WTC11 (cell line): ENCODE data around the gene MVD. TPM values are rescaled to one million over a fixed set of nuclear protein-coding genes. Genes with fewer than 3 reads are reported as not detected.

ENCODE experiments used
- ATAC-seq: fragments of 200-7000 bp; cut with Tn5 transposase; 2 replicates; pipeline ENCODE4 v1.10.0; 2021; ENCODE audit warnings: mild to moderate bottlenecking, moderate library complexity
- CTCF ChIA-PET: fragments of 300-600 bp; sonication (Branson Sonifier 250); formaldehyde crosslinking; loops from one replicate; lab custom pipeline; 2021; ENCODE audit warnings: antibody characterized with exemption; lab: Charles Lee
- POLR2A ChIA-PET: fragments of 350-600 bp; sonication (Branson Sonifier 250); formaldehyde crosslinking; loops from one replicate; lab custom pipeline; 2021; ENCODE audit warnings: antibody characterized with exemption; lab: Charles Lee
- DNase-seq: peaks from one replicate; pipeline ENCODE4 v3.0.0; 2021; ENCODE audit warnings: low spot score
- H3K27ac Mint-ChIP-seq: 2 replicates; pipeline ENCODE4 v1.8.0; 2021; ENCODE audit warnings: mixed read lengths
- H3K27me3 Mint-ChIP-seq: 2 replicates; pipeline ENCODE4 v1.8.0; 2021; ENCODE audit warnings: low read depth, mild to moderate bottlenecking, moderate library complexity, mixed read lengths
- H3K36me3 Mint-ChIP-seq: 2 replicates; pipeline ENCODE4 v1.8.0; 2021; ENCODE audit warnings: mixed read lengths
- H3K4me1 Mint-ChIP-seq: 2 replicates; pipeline ENCODE4 v1.8.0; 2022; ENCODE audit warnings: mixed read lengths
- H3K4me3 Mint-ChIP-seq: 2 replicates; pipeline ENCODE4 v1.8.0; 2021; ENCODE audit warnings: mild to moderate bottlenecking, moderate library complexity, mixed read lengths
- H3K9me3 Mint-ChIP-seq: 2 replicates; pipeline ENCODE4 v1.8.0; 2021; ENCODE audit warnings: mixed read lengths
- ELF4 ChIP-seq: sonication (generic); formaldehyde crosslinking; IDR thresholded peaks from 2 replicates; pipeline ENCODE4 v1.8.1; 2022; ENCODE audit warnings: low read depth, mild to moderate bottlenecking, moderate library complexity, missing genetic modification reagents
- GABPB1 ChIP-seq: sonication (generic); formaldehyde crosslinking; IDR thresholded peaks from 2 replicates; pipeline ENCODE4 v1.8.1; 2023; ENCODE audit warnings: mild to moderate bottlenecking, missing genetic modification reagents
- KAT7 ChIP-seq: sonication (generic); formaldehyde crosslinking; IDR thresholded peaks from 2 replicates; pipeline ENCODE4 v1.8.1; 2023; ENCODE audit warnings: missing genetic modification reagents, mild to moderate bottlenecking, borderline replicate concordance
- MXD4 ChIP-seq: fragments of 250-450 bp; sonication (Bioruptor Pico); IDR thresholded peaks from 2 replicates; pipeline ENCODE4 v1.8.0; 2021; ENCODE audit warnings: mild to moderate bottlenecking, moderate library complexity, borderline replicate concordance
- PRRX2 ChIP-seq: fragments of 250-450 bp; sonication (Bioruptor Pico); IDR thresholded peaks from 2 replicates; pipeline ENCODE4 v1.8.0; 2021; ENCODE audit warnings: mild to moderate bottlenecking
- SP1 ChIP-seq: sonication (generic); formaldehyde crosslinking; conservative IDR thresholded peaks from 2 replicates; pipeline ENCODE4 v1.8.1; 2022; ENCODE audit warnings: missing genetic modification reagents
- TEAD4 ChIP-seq: sonication (generic); formaldehyde crosslinking; IDR thresholded peaks from 2 replicates; pipeline ENCODE4 v1.8.0; 2022; ENCODE audit warnings: mild to moderate bottlenecking, missing genetic modification reagents
- TP53 ChIP-seq: sonication (generic); formaldehyde crosslinking; IDR thresholded peaks from 2 replicates; pipeline ENCODE4 v1.8.1; 2023; ENCODE audit warnings: mild to moderate bottlenecking, missing genetic modification reagents
- ZNF138 ChIP-seq: sonication (generic); formaldehyde crosslinking; conservative IDR thresholded peaks from 2 replicates; pipeline ENCODE4 v1.8.1; 2022; ENCODE audit warnings: mild to moderate bottlenecking, moderate library complexity, missing genetic modification reagents
- total RNA-seq: library from RNA; stranded (reverse); gene quantifications from 3 replicates; pipeline ENCODE4 v1.2.3, GENCODE V29; 2021
- TF ChIP-seq, protein P1 (sequence below): sonication (generic); formaldehyde crosslinking; conservative IDR thresholded peaks from 2 replicates; pipeline ENCODE4 v1.8.1; 2022; ENCODE audit warnings: mild to moderate bottlenecking, missing genetic modification reagents
- TF ChIP-seq, protein P2 (sequence below): sonication (generic); formaldehyde crosslinking; IDR thresholded peaks from 2 replicates; pipeline ENCODE4 v1.8.0; 2023; ENCODE audit warnings: missing genetic modification reagents, mild to moderate bottlenecking, borderline replicate concordance
- TF ChIP-seq, protein P3 (sequence below): sonication (generic); formaldehyde crosslinking; IDR thresholded peaks from 2 replicates; pipeline ENCODE4 v1.8.1; 2022; ENCODE audit warnings: mild to moderate bottlenecking, moderate library complexity, missing genetic modification reagents
- TF ChIP-seq, protein P4 (sequence below): fragments of 200-600 bp; IDR thresholded peaks from 2 replicates; pipeline ENCODE4 v1.8.0; 2022; ENCODE audit warnings: antibody characterized with exemption
- TF ChIP-seq, protein P5 (sequence below): sonication (generic); formaldehyde crosslinking; IDR thresholded peaks from 2 replicates; pipeline ENCODE4 v1.8.1; 2022; ENCODE audit warnings: low read depth, mild to moderate bottlenecking, moderate library complexity, missing genetic modification reagents, borderline replicate concordance
- TF ChIP-seq, protein P6 (sequence below): sonication (generic); formaldehyde crosslinking; IDR thresholded peaks from 2 replicates; pipeline ENCODE4 v1.8.1; 2022; ENCODE audit warnings: missing genetic modification reagents, borderline replicate concordance
- TF ChIP-seq, protein P7 (sequence below): sonication (generic); formaldehyde crosslinking; IDR thresholded peaks from 2 replicates; pipeline ENCODE4 v1.8.0; 2023; ENCODE audit warnings: mild to moderate bottlenecking, missing genetic modification reagents
- TF ChIP-seq, protein P8 (sequence below): sonication (generic); formaldehyde crosslinking; IDR thresholded peaks from 2 replicates; pipeline ENCODE4 v1.8.1; 2023; ENCODE audit warnings: mild to moderate bottlenecking, missing genetic modification reagents

Gene MVD
- total RNA-seq, 1 experiment from 2014 or later, result 113 TPM

DNA sequence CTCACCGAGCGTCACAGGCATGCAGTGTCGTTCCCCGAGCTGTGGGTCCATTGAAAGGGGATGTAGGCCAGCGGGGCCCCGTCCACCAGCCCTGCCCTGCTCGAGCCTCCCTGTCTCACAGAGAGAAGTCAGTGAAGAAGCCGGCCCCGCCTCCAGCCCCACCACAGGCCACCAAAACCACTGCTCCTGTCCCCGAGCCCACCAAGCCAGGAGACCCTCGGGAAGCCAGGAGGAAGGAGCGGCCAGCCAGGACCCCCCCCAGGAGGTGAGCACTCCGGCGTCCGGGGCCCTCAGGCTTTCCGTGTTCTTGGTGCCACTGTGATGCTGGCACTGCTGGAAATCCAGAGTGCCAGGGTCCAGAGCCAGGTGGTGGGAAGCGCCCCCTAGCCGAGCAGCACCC, 38.4 kb downstream of the MVD start:
- H3K9me3 Mint-ChIP-seq, result no peaks in the 10 kb centered on the region
- no peaks in the 10 kb centered on the region for H3K4me1 Mint-ChIP-seq
- TF ChIP-seq TEAD4 (CRISPR knock-in tag) (no peak), TP53 (CRISPR knock-in tag) (no peak), ZNF138 (no peak), SP1 (CRISPR knock-in tag) (no peak), PRRX2 (CRISPR knock-in tag) (no peak), MXD4 (CRISPR knock-in tag) (no peak), KAT7 (no peak), GABPB1 (CRISPR knock-in tag) (no peak), ELF4 (no peak)
- TF ChIP-seq, protein P1, sequence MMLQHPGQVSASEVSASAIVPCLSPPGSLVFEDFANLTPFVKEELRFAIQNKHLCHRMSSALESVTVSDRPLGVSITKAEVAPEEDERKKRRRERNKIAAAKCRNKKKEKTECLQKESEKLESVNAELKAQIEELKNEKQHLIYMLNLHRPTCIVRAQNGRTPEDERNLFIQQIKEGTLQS (CRISPR knock-in tag), result no peak
- TF ChIP-seq, protein P2, sequence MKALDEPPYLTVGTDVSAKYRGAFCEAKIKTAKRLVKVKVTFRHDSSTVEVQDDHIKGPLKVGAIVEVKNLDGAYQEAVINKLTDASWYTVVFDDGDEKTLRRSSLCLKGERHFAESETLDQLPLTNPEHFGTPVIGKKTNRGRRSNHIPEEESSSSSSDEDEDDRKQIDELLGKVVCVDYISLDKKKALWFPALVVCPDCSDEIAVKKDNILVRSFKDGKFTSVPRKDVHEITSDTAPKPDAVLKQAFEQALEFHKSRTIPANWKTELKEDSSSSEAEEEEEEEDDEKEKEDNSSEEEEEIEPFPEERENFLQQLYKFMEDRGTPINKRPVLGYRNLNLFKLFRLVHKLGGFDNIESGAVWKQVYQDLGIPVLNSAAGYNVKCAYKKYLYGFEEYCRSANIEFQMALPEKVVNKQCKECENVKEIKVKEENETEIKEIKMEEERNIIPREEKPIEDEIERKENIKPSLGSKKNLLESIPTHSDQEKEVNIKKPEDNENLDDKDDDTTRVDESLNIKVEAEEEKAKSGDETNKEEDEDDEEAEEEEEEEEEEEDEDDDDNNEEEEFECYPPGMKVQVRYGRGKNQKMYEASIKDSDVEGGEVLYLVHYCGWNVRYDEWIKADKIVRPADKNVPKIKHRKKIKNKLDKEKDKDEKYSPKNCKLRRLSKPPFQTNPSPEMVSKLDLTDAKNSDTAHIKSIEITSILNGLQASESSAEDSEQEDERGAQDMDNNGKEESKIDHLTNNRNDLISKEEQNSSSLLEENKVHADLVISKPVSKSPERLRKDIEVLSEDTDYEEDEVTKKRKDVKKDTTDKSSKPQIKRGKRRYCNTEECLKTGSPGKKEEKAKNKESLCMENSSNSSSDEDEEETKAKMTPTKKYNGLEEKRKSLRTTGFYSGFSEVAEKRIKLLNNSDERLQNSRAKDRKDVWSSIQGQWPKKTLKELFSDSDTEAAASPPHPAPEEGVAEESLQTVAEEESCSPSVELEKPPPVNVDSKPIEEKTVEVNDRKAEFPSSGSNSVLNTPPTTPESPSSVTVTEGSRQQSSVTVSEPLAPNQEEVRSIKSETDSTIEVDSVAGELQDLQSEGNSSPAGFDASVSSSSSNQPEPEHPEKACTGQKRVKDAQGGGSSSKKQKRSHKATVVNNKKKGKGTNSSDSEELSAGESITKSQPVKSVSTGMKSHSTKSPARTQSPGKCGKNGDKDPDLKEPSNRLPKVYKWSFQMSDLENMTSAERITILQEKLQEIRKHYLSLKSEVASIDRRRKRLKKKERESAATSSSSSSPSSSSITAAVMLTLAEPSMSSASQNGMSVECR, result no peak
- TF ChIP-seq, protein P3, sequence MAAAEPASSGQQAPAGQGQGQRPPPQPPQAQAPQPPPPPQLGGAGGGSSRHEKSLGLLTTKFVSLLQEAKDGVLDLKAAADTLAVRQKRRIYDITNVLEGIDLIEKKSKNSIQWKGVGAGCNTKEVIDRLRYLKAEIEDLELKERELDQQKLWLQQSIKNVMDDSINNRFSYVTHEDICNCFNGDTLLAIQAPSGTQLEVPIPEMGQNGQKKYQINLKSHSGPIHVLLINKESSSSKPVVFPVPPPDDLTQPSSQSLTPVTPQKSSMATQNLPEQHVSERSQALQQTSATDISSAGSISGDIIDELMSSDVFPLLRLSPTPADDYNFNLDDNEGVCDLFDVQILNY (CRISPR knock-in tag), result no peak
- TF ChIP-seq, protein P4, sequence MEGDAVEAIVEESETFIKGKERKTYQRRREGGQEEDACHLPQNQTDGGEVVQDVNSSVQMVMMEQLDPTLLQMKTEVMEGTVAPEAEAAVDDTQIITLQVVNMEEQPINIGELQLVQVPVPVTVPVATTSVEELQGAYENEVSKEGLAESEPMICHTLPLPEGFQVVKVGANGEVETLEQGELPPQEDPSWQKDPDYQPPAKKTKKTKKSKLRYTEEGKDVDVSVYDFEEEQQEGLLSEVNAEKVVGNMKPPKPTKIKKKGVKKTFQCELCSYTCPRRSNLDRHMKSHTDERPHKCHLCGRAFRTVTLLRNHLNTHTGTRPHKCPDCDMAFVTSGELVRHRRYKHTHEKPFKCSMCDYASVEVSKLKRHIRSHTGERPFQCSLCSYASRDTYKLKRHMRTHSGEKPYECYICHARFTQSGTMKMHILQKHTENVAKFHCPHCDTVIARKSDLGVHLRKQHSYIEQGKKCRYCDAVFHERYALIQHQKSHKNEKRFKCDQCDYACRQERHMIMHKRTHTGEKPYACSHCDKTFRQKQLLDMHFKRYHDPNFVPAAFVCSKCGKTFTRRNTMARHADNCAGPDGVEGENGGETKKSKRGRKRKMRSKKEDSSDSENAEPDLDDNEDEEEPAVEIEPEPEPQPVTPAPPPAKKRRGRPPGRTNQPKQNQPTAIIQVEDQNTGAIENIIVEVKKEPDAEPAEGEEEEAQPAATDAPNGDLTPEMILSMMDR, result no peak
- TF ChIP-seq, protein P5, sequence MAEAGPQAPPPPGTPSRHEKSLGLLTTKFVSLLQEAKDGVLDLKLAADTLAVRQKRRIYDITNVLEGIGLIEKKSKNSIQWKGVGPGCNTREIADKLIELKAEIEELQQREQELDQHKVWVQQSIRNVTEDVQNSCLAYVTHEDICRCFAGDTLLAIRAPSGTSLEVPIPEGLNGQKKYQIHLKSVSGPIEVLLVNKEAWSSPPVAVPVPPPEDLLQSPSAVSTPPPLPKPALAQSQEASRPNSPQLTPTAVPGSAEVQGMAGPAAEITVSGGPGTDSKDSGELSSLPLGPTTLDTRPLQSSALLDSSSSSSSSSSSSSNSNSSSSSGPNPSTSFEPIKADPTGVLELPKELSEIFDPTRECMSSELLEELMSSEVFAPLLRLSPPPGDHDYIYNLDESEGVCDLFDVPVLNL, result no peak
- TF ChIP-seq, protein P6, sequence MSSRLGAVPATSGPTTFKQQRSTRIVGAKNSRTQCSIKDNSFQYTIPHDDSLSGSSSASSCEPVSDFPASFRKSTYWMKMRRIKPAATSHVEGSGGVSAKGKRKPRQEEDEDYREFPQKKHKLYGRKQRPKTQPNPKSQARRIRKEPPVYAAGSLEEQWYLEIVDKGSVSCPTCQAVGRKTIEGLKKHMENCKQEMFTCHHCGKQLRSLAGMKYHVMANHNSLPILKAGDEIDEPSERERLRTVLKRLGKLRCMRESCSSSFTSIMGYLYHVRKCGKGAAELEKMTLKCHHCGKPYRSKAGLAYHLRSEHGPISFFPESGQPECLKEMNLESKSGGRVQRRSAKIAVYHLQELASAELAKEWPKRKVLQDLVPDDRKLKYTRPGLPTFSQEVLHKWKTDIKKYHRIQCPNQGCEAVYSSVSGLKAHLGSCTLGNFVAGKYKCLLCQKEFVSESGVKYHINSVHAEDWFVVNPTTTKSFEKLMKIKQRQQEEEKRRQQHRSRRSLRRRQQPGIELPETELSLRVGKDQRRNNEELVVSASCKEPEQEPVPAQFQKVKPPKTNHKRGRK, result no peak
- TF ChIP-seq, protein P7, sequence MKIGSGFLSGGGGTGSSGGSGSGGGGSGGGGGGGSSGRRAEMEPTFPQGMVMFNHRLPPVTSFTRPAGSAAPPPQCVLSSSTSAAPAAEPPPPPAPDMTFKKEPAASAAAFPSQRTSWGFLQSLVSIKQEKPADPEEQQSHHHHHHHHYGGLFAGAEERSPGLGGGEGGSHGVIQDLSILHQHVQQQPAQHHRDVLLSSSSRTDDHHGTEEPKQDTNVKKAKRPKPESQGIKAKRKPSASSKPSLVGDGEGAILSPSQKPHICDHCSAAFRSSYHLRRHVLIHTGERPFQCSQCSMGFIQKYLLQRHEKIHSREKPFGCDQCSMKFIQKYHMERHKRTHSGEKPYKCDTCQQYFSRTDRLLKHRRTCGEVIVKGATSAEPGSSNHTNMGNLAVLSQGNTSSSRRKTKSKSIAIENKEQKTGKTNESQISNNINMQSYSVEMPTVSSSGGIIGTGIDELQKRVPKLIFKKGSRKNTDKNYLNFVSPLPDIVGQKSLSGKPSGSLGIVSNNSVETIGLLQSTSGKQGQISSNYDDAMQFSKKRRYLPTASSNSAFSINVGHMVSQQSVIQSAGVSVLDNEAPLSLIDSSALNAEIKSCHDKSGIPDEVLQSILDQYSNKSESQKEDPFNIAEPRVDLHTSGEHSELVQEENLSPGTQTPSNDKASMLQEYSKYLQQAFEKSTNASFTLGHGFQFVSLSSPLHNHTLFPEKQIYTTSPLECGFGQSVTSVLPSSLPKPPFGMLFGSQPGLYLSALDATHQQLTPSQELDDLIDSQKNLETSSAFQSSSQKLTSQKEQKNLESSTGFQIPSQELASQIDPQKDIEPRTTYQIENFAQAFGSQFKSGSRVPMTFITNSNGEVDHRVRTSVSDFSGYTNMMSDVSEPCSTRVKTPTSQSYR (CRISPR knock-in tag), result no peak
- TF ChIP-seq, protein P8, sequence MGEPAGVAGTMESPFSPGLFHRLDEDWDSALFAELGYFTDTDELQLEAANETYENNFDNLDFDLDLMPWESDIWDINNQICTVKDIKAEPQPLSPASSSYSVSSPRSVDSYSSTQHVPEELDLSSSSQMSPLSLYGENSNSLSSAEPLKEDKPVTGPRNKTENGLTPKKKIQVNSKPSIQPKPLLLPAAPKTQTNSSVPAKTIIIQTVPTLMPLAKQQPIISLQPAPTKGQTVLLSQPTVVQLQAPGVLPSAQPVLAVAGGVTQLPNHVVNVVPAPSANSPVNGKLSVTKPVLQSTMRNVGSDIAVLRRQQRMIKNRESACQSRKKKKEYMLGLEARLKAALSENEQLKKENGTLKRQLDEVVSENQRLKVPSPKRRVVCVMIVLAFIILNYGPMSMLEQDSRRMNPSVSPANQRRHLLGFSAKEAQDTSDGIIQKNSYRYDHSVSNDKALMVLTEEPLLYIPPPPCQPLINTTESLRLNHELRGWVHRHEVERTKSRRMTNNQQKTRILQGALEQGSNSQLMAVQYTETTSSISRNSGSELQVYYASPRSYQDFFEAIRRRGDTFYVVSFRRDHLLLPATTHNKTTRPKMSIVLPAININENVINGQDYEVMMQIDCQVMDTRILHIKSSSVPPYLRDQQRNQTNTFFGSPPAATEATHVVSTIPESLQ, result no peak
- TF ChIP-seq, all 79 proteins: peak for 0
- Mint-ChIP-seq H3K4me3 (no peak overlapping the region), H3K36me3 (peaks cover 43% of the 10 kb centered on the region), H3K27me3 (no peaks in the 10 kb centered on the region), H3K27ac (no peak overlapping the region)
- ChIA-PET POLR2A (no interaction called here), CTCF (interaction anchor here (1.2 kb wide), 1 partner anchor 9 kb away, joined by 3 read pairs; no protein-coding TSS in a partner anchor)
- no peak for ATAC-seq
- no peak for DNase-seq
